Measurements from ENCODE around the gene ABT1. TPM values are rescaled to one million over a fixed set of nuclear protein-coding genes. Genes with fewer than 3 reads are reported as not detected.

The ABT1 gene
- total and polyA plus RNA-seq, 2 experiments from 2014 or later, result 25.7 to 29.1 TPM

- TF ChIP-seq ETS1 (IDR thresholded peaks at IDR 0.05) (no peak), CREB1 (CRISPR knock-in tag; IDR thresholded peaks at IDR 0.05; ENCODE audit: low read depth) (no peak), POLR2AphosphoS5 (IDR thresholded peaks at IDR 0.05; ENCODE audit: low read depth) (no peak), ZNF331 (CRISPR knock-in tag; IDR thresholded peaks at IDR 0.05; ENCODE audit: low read depth) (no peak)
Observed at GRCh38 chr6:26555505-26556262, 41.1 kb upstream of the ABT1 start (continued).

GRCh38 chr6:26556263-26557070 is 40.3 kb upstream of the ABT1 start:
- H3K9me2 ChIP-seq (ENCODE audit: insufficient read depth), result no peaks in the 10 kb centered on the region
- no peaks in the 10 kb centered on the region for H3K36me3 ChIP-seq (ENCODE audit: insufficient read depth)
- H3F3A ChIP-seq (replicated peaks; ENCODE audit: low read depth), result no peaks in the 10 kb centered on the region
- no peaks in the 10 kb centered on the region for H3K27me3 ChIP-seq (ENCODE audit: insufficient read depth)
- no peaks in the 10 kb centered on the region for H3K79me2 ChIP-seq (replicated peaks; ENCODE audit: insufficient read depth)
- peak overlapping the region; percentile 83 for H3K4me2 ChIP-seq
- H3K27me3 Mint-ChIP-seq (ENCODE audit: insufficient read depth, low read depth, poor library complexity), result peaks cover 17% of the 10 kb centered on the region
- ATAC-seq, result peak; percentile 66
- H3K4me3 ChIP-seq, result peak overlapping the region; percentile 70
- peak; percentile 89 for DNase-seq (ENCODE audit: low spot score)
- TF ChIP-seq NANOG (IDR thresholded peaks at IDR 0.05; ENCODE audit: borderline replicate concordance), result peak; percentile 53; the same call in 1 of the 2 replicates
- no peak for TF ChIP-seq ZNF331 (CRISPR knock-in tag; IDR thresholded peaks at IDR 0.05; ENCODE audit: low read depth)
- TF ChIP-seq CTCF (conservative IDR thresholded peaks at IDR 0.05; ENCODE audit: low read depth in 2 of 2), result no peak
- TF ChIP-seq REST (IDR thresholded peaks at IDR 0.05; ENCODE audit: unreplicated experiment), result no peak
- peaks cover 6% of the 10 kb centered on the region; the same call in 2 of the 3 replicates for H3K4me1 Mint-ChIP-seq
- H4K20me1 ChIP-seq (replicated peaks; ENCODE audit: insufficient read depth), result no peaks in the 10 kb centered on the region
- peak overlapping the region; percentile 15; the same call in 1 of the 2 replicates for H2AFZ ChIP-seq
- H3K9me3 Mint-ChIP-seq, result peaks cover 9% of the 10 kb centered on the region
- no peak overlapping the region for H3K27ac ChIP-seq (ENCODE audit: low read depth)
- H3K27ac Mint-ChIP-seq, result peak overlapping the region; percentile 89
- no peak overlapping the region; the same call in 2 of the 3 replicates for H3K4me3 Mint-ChIP-seq
- H3K4me1 ChIP-seq (ENCODE audit: insufficient read depth), result no peaks in the 10 kb centered on the region
- no peaks in the 10 kb centered on the region for H3K36me3 Mint-ChIP-seq (ENCODE audit: low read depth)
